ENCODE data around the gene HOXB5.

DNA sequence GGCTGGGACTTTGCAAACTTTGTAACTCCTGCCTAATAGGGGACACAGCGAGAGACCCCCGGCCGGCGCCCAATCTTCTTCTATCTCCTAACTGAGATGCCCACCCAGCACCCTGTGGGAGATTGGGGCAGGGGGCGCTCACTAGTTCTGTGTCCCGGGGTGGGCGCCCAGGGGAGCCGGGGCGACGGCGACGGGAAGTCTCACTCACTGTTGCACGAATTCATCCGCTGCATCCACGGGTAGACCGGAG lies 3.9 kb upstream of the HOXB5 start:
- TF ChIP-seq, protein P1, sequence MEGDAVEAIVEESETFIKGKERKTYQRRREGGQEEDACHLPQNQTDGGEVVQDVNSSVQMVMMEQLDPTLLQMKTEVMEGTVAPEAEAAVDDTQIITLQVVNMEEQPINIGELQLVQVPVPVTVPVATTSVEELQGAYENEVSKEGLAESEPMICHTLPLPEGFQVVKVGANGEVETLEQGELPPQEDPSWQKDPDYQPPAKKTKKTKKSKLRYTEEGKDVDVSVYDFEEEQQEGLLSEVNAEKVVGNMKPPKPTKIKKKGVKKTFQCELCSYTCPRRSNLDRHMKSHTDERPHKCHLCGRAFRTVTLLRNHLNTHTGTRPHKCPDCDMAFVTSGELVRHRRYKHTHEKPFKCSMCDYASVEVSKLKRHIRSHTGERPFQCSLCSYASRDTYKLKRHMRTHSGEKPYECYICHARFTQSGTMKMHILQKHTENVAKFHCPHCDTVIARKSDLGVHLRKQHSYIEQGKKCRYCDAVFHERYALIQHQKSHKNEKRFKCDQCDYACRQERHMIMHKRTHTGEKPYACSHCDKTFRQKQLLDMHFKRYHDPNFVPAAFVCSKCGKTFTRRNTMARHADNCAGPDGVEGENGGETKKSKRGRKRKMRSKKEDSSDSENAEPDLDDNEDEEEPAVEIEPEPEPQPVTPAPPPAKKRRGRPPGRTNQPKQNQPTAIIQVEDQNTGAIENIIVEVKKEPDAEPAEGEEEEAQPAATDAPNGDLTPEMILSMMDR (IDR thresholded peaks at IDR 0.05; ENCODE audit: borderline replicate concordance, extremely low read depth, low read length, poor library complexity, severe bottlenecking), result no peak
- no peak for TF ChIP-seq EZH2 (IDR thresholded peaks at IDR 0.05; ENCODE audit: borderline replicate concordance, low read depth, low read length, severe bottlenecking)

Measured in DND-41 (cell line).